Stimulated activated CD4-positive, alpha-beta T cell treated with anti-CD3 and anti-CD28 coated beads, Interleukin-1b, Interleukin-23, amount 100 ng/mL, for 1 hour (primary cell): ENCODE results near the gene SRSF12.
"Not testable (repeated sequence)": the region's sequence is repeated elsewhere in the genome, so short reads cannot be mapped to it uniquely, and the experiment has no call there.

Experiments
- DNase-seq, 2 donors: peaks; one replicate each; pipeline ENCODE4 v3.0.0-alpha.2; 2020; ENCODE audit warnings: low read depth in 2 of 2

SRSF12 gene

DNA sequence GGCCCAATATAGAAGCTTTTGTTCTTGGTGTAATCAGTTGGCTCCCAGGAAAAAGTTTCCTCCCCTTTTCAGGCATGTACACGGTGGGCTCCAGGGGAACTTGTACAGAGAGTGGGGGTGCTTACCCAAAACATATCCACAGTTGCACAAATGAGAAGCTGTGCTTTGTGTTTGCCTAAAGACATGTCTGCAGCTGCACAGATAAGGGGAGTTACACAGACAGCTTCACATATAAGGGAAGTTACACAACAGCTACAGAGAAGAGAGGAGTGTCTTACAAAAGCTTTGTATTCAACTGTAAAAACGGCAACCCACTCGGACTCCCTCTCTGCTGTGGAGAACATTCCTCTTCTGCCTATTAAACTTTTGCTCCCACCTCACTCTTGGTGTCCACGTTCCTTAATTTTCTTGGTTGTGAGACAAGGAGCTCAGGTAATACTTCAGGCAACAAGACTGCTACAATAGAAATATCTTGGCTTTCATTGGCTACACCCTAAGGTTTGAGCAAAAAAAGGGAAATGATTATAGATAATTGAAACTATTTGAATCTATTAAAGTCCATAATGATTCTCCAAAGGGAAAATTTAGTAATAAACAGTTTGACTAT, 44.8 kb downstream of the SRSF12 start:
- DNase-seq = no peak

DNA sequence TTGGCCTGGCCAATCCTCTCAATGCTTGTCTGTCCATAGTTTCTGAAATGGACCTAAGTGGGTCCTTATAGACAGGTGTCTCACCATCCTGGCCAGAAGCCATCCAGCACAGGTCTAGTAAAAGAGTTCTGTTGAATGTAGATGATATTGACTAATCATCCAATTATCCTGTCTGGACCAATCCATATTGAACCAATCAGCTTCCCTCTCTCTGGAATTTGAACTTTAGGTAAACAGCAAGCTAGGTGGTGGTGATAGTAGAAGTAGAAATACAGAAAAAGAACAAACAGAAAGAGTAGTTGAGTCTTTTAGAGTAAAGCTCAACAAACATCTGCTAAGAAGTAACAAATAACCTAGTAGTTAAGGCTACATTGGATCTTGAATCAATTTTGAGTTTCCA, 46.8 kb downstream of the SRSF12 start:
- DNase-seq = no peak

DNA sequence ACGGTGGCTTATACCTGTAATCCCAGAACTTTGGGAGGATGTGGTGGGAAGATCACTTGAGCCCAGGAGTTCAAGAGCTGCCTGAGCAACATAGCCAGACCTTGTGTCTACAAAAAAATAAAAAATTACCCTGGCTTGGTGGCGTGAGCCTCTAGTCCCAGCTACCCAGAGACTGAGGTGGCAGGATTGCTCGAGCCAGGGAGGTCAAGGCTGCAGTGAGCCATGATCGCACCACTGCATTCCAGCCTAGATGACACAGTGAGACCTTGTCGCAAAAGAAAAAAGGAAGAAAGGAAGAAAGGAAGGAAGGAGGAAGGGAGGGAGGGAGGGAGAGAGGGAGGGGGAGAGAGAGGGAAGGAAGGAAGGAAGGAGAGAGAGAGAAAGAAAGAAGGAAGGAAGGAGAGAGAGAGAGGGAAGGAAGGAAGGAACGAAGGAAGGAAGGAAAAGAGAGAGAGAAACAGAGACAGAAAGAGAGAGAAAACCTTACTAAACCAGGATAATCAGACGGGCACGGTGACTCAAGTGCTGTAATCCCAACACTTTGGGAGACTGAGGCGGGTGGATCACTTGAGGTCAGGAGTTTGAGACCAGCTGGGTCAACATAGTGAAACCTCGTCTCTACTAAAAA, 48.2 kb downstream of the SRSF12 start:
- DNase-seq = no peak

GRCh38 chr6:89068695-89069094, 49.2 kb downstream of the SRSF12 start:
- no peak for DNase-seq

GRCh38 chr6:89067796-89068195, 50.1 kb downstream of the SRSF12 start:
- no peak for DNase-seq

GRCh38 chr6:89066940-89067646, 50.8 kb downstream of the SRSF12 start:
- DNase-seq = no peak

- DNase-seq = not testable (repeated sequence)
These were observed 51.8 kb downstream of the SRSF12 start for GRCh38 chr6:89066121-89066520.

DNA sequence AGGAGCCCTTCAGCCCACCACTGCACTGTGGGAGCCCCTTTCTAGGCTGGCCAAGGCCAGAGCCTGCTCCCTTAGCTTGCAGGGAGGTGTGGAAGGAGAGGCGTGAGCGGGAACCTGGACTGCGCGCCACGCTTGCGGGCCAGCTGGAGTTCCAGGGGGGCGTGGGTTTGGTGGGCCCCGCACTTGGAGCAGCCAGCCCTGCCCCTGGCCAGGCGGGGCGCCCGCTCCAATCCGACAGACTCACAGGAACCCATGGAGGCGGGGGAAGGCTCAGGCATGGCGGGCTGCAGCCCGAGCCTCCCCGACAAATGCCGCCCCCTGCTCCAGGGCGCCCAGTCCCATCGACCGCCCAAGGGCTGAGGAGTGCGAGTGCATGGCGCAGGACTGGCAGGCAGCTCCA, 52.9 kb downstream of the SRSF12 start:
- DNase-seq = not testable (repeated sequence)

- no peak for DNase-seq
These were observed 54.0 kb downstream of the SRSF12 start for GRCh38 chr6:89063881-89064280.

GRCh38 chr6:89059227-89059626, 58.6 kb downstream of the SRSF12 start:
- no peak for DNase-seq

GRCh38 chr6:89058627-89059026, 59.2 kb downstream of the SRSF12 start:
- no peak for DNase-seq

DNA sequence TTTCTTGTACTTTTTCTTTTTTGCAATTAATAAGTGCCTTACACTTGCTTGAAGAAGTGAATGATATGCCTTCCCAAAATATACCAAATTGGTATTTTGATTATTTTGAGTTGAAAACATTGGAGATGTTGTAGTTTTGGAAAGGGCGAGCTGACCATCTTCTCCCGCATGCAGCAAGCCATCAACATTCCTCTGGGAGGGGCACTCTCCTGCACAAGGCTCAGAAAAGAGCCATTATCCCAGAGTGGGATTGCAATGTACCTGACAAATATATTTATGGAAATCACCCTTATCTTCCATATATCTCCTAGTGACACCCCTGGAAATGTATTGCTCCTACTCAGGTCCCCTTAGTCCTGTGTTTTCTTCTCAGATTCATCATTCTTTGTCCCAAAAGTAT, 60.1 kb downstream of the SRSF12 start:
- DNase-seq = no peak

DNA sequence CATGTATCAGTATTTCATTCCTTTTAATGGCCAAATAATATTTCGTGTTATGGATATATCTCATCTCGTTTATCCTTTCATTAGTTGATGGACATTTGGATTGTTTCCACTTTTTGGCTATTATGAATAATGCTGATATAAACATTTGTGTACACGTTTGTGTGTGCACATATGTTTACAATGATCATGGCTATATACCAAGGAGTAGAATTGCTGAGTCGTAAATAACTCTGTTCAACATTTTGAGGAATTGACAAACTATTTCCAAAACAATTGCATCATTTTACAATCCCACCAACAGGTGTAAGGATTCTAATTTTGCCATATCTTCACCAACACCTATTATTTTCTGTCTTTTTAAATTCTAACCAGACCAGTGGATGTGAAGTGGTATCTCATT, 63.7 kb downstream of the SRSF12 start:
- DNase-seq = no peak

DNA sequence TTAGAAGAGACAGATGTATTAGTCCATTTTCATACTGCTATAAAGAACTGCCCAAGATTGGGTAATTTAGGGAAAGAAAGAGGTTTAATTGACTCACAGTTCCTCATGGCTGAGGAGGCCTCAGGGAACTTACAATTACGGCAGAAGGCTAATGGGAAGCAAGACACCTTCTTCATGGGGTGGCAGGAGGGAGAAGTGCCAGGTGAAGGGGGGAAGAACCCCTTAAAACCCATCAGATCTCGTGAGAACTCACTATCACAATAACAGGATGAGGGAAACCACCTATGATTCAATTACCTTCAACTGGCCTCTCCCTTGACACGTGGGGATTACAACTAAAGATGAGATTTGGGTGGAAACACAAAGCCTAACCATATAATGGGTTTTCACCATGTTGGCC, 66.2 kb downstream of the SRSF12 start:
- DNase-seq = no peak

DNA sequence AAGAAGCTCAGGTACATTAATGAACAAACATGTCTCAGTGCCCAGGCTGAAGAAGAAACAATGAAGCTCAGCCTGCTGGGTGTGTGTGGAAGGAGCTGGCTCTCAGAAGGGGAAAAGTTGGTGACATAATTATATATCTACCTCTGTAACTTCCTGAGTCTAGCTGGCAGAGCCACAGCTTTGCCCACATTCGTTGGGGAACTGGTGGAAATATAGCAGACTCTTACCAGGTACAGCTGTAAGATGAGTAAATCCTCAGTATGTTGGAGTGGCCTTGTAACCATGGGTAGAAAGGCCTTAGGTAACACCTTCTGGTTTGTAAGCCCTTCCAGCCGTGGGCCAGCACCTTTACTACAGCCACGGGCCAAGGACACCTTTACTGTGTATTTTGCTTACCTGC, 67.2 kb downstream of the SRSF12 start:
- no peak for DNase-seq

DNA sequence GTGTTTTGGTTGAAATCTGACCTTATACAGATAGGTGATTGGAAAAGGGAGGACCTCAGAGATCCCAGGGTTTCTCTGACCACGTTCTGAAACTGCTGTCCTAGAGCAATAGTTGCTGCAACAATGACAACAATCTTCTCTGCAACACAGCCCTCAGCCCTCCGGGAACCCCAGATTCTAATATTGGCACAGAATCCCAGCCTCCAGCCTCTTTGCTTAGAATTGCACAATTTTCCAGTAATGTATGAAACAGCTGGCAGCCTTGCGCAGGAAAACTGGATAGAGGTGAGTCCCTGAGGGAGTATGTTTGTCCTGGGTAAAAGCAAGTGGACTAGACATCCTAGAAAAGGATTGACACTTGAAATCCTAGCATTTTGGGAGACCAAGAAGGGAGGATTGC, 67.7 kb downstream of the SRSF12 start:
- DNase-seq = no peak

GRCh38 chr6:89048985-89049384, 68.9 kb downstream of the SRSF12 start:
- DNase-seq = no peak

GRCh38 chr6:89048288-89048923, 69.5 kb downstream of the SRSF12 start:
- DNase-seq = no peak

DNA sequence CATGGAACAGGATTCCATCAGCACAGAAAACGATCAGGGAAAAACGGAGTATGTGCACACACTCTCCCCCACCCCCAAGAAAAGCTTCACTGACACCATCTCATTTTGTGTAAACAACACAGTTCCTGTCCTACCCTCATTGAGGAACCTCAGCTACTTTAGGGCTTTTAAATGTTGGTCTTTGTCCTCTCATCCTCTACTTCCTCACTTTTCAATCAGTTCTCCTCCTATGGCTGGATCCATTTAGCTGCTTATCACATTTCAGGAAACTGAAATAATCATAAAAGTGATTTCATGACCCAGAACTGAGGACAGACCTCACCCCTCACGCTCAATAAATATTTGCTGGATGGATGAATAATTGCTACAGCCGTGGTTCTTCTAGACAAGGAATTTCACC, 70.4 kb downstream of the SRSF12 start:
- no peak for DNase-seq
